HEK293 (cell line): ENCODE data around the gene SLAIN2.

Experiments used
- CTCF ChIA-PET: fragments of 350-600 bp; formaldehyde crosslinking; extraction: SDS; loops from one replicate; lab custom pipeline; 2021; ENCODE audit warnings: antibody characterized with exemption; lab: Yijun Ruan, JAX
- POLR2A ChIA-PET: fragments of 300-600 bp; formaldehyde crosslinking; extraction: SDS; loops from one replicate; lab custom pipeline; 2020; ENCODE audit warnings: antibody characterized with exemption, inconsistent platforms; lab: Yijun Ruan, JAX
- H3K27ac ChIP-seq: fragments of 200-500 bp; sonication (Bioruptor generic); 2 replicates; pipeline ENCODE4 v1.5.1; 2014; ENCODE audit warnings: low read depth, low read length, control low read depth, inconsistent platforms; ENCODE audit errors: extremely low read depth
- H3K36me3 ChIP-seq, 2 experiments: fragments of 200-500 bp in 1 of 2; sonication (Bioruptor generic) in 1 of 2; 1 replicate in 1 of 2; 2 replicates in 1 of 2; pipeline ENCODE4 v1.5.1; 2014 to 2017; ENCODE audit warnings: inconsistent platforms in 2 of 2, low read length in 2 of 2; ENCODE audit not compliant: control insufficient read depth in 2 of 2, insufficient read depth in 1 of 2
- H3K4me1 ChIP-seq: fragments of 200-500 bp; sonication (Bioruptor generic); 2 replicates; pipeline ENCODE4 v1.5.1; 2014; ENCODE audit warnings: mild to moderate bottlenecking, low read length, inconsistent platforms; ENCODE audit not compliant: control insufficient read depth, insufficient read depth
- H3K4me3 ChIP-seq: 2 replicates; pipeline ENCODE4 v1.5.1; 2011; ENCODE audit warnings: low read depth, mild to moderate bottlenecking, control low read depth, low read length, moderate library complexity
- H3K9me3 ChIP-seq: fragments of 200-500 bp; sonication (Bioruptor generic); 2 replicates; pipeline ENCODE4 v1.5.1; 2014; ENCODE audit warnings: low read depth, low read length, inconsistent platforms; ENCODE audit not compliant: control insufficient read depth, insufficient read depth
- GLI4 ChIP-seq: fragments of 450-650 bp; formaldehyde crosslinking; IDR thresholded peaks from 2 replicates; pipeline ENCODE4 v1.5.1; 2016; ENCODE audit warnings: missing biosample characterization, missing genetic modification characterization
- GLIS2 ChIP-seq: fragments of 450-650 bp; formaldehyde crosslinking; IDR thresholded peaks from 2 replicates; pipeline ENCODE4 v1.5.1; 2016; ENCODE audit warnings: missing biosample characterization, missing genetic modification characterization
- HIC1 ChIP-seq: fragments of 450-650 bp; formaldehyde crosslinking; IDR thresholded peaks from 2 replicates; pipeline ENCODE4 v1.5.1; 2016; ENCODE audit warnings: missing biosample characterization, missing genetic modification characterization
- KLF10 ChIP-seq: fragments of 450-650 bp; IDR thresholded peaks from 2 replicates; pipeline ENCODE4 v1.5.1; 2018; ENCODE audit warnings: missing biosample characterization, mild to moderate bottlenecking, missing genetic modification characterization
- PBX3 ChIP-seq: sonication (generic); formaldehyde crosslinking; IDR thresholded peaks from 2 replicates; pipeline ENCODE4 v1.8.1; 2022; ENCODE audit warnings: mild to moderate bottlenecking, moderate library complexity, missing genetic modification reagents
- ZBTB21 ChIP-seq: fragments of 450-650 bp; formaldehyde crosslinking; IDR thresholded peaks from 2 replicates; pipeline ENCODE4 v1.5.1; 2017; ENCODE audit warnings: missing biosample characterization, missing genetic modification characterization
- ZFP3 ChIP-seq: fragments of 450-650 bp; formaldehyde crosslinking; IDR thresholded peaks from 2 replicates; pipeline ENCODE4 v1.5.1; 2016; ENCODE audit warnings: low read depth, missing biosample characterization, missing genetic modification characterization
- ZFP37 ChIP-seq: fragments of 450-650 bp; formaldehyde crosslinking; IDR thresholded peaks from 2 replicates; pipeline ENCODE4 v1.5.1; 2016; ENCODE audit warnings: missing biosample characterization, missing genetic modification characterization
- ZNF114 ChIP-seq: fragments of 450-650 bp; formaldehyde crosslinking; IDR thresholded peaks from 2 replicates; pipeline ENCODE4 v1.5.0; 2017; ENCODE audit warnings: missing biosample characterization, missing genetic modification characterization
- ZNF121 ChIP-seq: fragments of 450-650 bp; formaldehyde crosslinking; IDR thresholded peaks from 2 replicates; pipeline ENCODE4 v1.5.1; 2016; ENCODE audit warnings: missing biosample characterization, missing genetic modification characterization
- ZNF2 ChIP-seq: fragments of 450-650 bp; formaldehyde crosslinking; IDR thresholded peaks from 2 replicates; pipeline ENCODE4 v1.5.1; 2016; ENCODE audit warnings: missing biosample characterization, missing genetic modification characterization
- ZNF426 ChIP-seq: fragments of 450-650 bp; formaldehyde crosslinking; IDR thresholded peaks from 2 replicates; pipeline ENCODE4 v1.5.1; 2017; ENCODE audit warnings: missing biosample characterization, missing genetic modification characterization, mild to moderate bottlenecking, inconsistent platforms, moderate library complexity
- ZNF555 ChIP-seq: fragments of 450-650 bp; formaldehyde crosslinking; conservative IDR thresholded peaks from 2 replicates; pipeline ENCODE4 v1.5.1; 2017; ENCODE audit warnings: missing biosample characterization, mild to moderate bottlenecking, missing genetic modification characterization, inconsistent platforms
- ZNF664 ChIP-seq: fragments of 450-650 bp; formaldehyde crosslinking; IDR thresholded peaks from 2 replicates; pipeline ENCODE4 v1.5.1; 2016; ENCODE audit warnings: missing biosample characterization, missing genetic modification characterization
- ZNF701 ChIP-seq: fragments of 450-650 bp; formaldehyde crosslinking; IDR thresholded peaks from 2 replicates; pipeline ENCODE4 v1.5.1; 2016; ENCODE audit warnings: missing biosample characterization, missing genetic modification characterization
- ZSCAN23 ChIP-seq: fragments of 450-650 bp; formaldehyde crosslinking; IDR thresholded peaks from 2 replicates; pipeline ENCODE4 v1.5.1; 2016; ENCODE audit warnings: missing biosample characterization, missing genetic modification characterization
- ZXDB ChIP-seq: fragments of 450-650 bp; formaldehyde crosslinking; IDR thresholded peaks from 2 replicates; pipeline ENCODE4 v1.5.1; 2016; ENCODE audit warnings: missing biosample characterization, missing genetic modification characterization
- TF ChIP-seq, protein P1 (sequence below): fragments of 450-650 bp; formaldehyde crosslinking; IDR thresholded peaks from 2 replicates; pipeline ENCODE4 v1.5.1; 2017; ENCODE audit warnings: missing biosample characterization, missing genetic modification characterization
- TF ChIP-seq, protein P2 (sequence below): fragments of 450-650 bp; formaldehyde crosslinking; IDR thresholded peaks from 2 replicates; pipeline ENCODE4 v1.5.1; 2016; ENCODE audit warnings: missing biosample characterization, missing genetic modification characterization, borderline replicate concordance
- TF ChIP-seq, protein P3 (sequence below): fragments of 450-650 bp; formaldehyde crosslinking; IDR thresholded peaks from 2 replicates; pipeline ENCODE4; 2016; ENCODE audit warnings: missing biosample characterization, missing genetic modification characterization

Gene SLAIN2

GRCh38 chr4:48347282-48347921 lies 6.1 kb downstream of the SLAIN2 start:
- Histone ChIP-seq H3K4me1 (peaks cover 5% of the 10 kb centered on the region; the same call in 1 of the 2 replicates), H3K36me3 (no peaks in the 10 kb centered on the region), H3K9me3 (no peaks in the 10 kb centered on the region), H3K4me3 (no peak overlapping the region), H3K27ac (no peak overlapping the region)
- POLR2A ChIA-PET: no interaction called here
- no peak for TF ChIP-seq ZNF555 (tag by site-specific recombination)
- TF ChIP-seq ZNF121 (tag by site-specific recombination): peak; percentile 61; the same call in 1 of the 2 replicates
- CTCF ChIA-PET: interaction anchor here (0.6 to 0.7 kb wide), 2 partner anchors 14 to 29 kb away, joined by 3 to 4 read pairs; no protein-coding TSS in a partner anchor

- no peaks in the 10 kb centered on the region for H3K9me3 ChIP-seq
- H3K27ac ChIP-seq: no peak overlapping the region
- H3K4me3 ChIP-seq: no peak overlapping the region
- no peaks in the 10 kb centered on the region for H3K36me3 ChIP-seq
- CTCF ChIA-PET: no interaction called here
- H3K4me1 ChIP-seq: peaks cover 1% of the 10 kb centered on the region; the same call in 1 of the 2 replicates
- POLR2A ChIA-PET: no interaction called here
- no peak for TF ChIP-seq KLF10 (tag by site-specific recombination)
- no peak for TF ChIP-seq GLIS2
- no peak for TF ChIP-seq ZNF701 (tag by site-specific recombination)
- TF ChIP-seq ZNF664 (tag by site-specific recombination): no peak
- no peak for TF ChIP-seq ZSCAN23 (tag by site-specific recombination)
- TF ChIP-seq, protein P1, sequence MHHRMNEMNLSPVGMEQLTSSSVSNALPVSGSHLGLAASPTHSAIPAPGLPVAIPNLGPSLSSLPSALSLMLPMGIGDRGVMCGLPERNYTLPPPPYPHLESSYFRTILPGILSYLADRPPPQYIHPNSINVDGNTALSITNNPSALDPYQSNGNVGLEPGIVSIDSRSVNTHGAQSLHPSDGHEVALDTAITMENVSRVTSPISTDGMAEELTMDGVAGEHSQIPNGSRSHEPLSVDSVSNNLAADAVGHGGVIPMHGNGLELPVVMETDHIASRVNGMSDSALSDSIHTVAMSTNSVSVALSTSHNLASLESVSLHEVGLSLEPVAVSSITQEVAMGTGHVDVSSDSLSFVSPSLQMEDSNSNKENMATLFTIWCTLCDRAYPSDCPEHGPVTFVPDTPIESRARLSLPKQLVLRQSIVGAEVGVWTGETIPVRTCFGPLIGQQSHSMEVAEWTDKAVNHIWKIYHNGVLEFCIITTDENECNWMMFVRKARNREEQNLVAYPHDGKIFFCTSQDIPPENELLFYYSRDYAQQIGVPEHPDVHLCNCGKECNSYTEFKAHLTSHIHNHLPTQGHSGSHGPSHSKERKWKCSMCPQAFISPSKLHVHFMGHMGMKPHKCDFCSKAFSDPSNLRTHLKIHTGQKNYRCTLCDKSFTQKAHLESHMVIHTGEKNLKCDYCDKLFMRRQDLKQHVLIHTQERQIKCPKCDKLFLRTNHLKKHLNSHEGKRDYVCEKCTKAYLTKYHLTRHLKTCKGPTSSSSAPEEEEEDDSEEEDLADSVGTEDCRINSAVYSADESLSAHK (tag by site-specific recombination): no peak
- TF ChIP-seq GLI4 (tag by site-specific recombination): no peak
- no peak for TF ChIP-seq ZBTB21 (tag by site-specific recombination)
- no peak for TF ChIP-seq ZFP3 (tag by site-specific recombination)
- no peak for TF ChIP-seq ZXDB (tag by site-specific recombination)
- TF ChIP-seq, protein P2, sequence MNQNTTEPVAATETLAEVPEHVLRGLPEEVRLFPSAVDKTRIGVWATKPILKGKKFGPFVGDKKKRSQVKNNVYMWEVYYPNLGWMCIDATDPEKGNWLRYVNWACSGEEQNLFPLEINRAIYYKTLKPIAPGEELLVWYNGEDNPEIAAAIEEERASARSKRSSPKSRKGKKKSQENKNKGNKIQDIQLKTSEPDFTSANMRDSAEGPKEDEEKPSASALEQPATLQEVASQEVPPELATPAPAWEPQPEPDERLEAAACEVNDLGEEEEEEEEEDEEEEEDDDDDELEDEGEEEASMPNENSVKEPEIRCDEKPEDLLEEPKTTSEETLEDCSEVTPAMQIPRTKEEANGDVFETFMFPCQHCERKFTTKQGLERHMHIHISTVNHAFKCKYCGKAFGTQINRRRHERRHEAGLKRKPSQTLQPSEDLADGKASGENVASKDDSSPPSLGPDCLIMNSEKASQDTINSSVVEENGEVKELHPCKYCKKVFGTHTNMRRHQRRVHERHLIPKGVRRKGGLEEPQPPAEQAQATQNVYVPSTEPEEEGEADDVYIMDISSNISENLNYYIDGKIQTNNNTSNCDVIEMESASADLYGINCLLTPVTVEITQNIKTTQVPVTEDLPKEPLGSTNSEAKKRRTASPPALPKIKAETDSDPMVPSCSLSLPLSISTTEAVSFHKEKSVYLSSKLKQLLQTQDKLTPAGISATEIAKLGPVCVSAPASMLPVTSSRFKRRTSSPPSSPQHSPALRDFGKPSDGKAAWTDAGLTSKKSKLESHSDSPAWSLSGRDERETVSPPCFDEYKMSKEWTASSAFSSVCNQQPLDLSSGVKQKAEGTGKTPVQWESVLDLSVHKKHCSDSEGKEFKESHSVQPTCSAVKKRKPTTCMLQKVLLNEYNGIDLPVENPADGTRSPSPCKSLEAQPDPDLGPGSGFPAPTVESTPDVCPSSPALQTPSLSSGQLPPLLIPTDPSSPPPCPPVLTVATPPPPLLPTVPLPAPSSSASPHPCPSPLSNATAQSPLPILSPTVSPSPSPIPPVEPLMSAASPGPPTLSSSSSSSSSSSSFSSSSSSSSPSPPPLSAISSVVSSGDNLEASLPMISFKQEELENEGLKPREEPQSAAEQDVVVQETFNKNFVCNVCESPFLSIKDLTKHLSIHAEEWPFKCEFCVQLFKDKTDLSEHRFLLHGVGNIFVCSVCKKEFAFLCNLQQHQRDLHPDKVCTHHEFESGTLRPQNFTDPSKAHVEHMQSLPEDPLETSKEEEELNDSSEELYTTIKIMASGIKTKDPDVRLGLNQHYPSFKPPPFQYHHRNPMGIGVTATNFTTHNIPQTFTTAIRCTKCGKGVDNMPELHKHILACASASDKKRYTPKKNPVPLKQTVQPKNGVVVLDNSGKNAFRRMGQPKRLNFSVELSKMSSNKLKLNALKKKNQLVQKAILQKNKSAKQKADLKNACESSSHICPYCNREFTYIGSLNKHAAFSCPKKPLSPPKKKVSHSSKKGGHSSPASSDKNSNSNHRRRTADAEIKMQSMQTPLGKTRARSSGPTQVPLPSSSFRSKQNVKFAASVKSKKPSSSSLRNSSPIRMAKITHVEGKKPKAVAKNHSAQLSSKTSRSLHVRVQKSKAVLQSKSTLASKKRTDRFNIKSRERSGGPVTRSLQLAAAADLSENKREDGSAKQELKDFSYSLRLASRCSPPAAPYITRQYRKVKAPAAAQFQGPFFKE (tag by site-specific recombination): no peak
- no peak for TF ChIP-seq ZNF114 (tag by site-specific recombination)
- no peak for TF ChIP-seq HIC1 (tag by site-specific recombination)
- TF ChIP-seq ZNF2 (tag by site-specific recombination): no peak
- TF ChIP-seq ZFP37 (tag by site-specific recombination): no peak
- no peak for TF ChIP-seq PBX3 (CRISPR knock-in tag)
- no peak for TF ChIP-seq ZNF426
- TF ChIP-seq, protein P3, sequence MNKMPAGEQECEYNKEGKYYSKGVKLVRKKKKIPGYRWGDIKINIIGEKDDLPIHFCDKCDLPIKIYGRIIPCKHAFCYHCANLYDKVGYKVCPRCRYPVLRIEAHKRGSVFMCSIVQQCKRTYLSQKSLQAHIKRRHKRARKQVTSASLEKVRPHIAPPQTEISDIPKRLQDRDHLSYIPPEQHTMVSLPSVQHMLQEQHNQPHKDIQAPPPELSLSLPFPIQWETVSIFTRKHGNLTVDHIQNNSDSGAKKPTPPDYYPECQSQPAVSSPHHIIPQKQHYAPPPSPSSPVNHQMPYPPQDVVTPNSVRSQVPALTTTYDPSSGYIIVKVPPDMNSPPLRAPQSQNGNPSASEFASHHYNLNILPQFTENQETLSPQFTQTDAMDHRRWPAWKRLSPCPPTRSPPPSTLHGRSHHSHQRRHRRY (tag by site-specific recombination): no peak
These were observed 9.5 kb downstream of the SLAIN2 start for GRCh38 chr4:48350871-48351270.
